GM19193 (cell line): Measurements from ENCODE around the gene PNLIPRP1.

Source experiments
- POLR2A ChIP-seq: IDR thresholded peaks from 4 replicates; pipeline ENCODE4 v1.6.1; 2011; ENCODE audit not compliant: insufficient read depth, insufficient read length; ENCODE audit errors: extremely low read depth

The PNLIPRP1 gene

DNA sequence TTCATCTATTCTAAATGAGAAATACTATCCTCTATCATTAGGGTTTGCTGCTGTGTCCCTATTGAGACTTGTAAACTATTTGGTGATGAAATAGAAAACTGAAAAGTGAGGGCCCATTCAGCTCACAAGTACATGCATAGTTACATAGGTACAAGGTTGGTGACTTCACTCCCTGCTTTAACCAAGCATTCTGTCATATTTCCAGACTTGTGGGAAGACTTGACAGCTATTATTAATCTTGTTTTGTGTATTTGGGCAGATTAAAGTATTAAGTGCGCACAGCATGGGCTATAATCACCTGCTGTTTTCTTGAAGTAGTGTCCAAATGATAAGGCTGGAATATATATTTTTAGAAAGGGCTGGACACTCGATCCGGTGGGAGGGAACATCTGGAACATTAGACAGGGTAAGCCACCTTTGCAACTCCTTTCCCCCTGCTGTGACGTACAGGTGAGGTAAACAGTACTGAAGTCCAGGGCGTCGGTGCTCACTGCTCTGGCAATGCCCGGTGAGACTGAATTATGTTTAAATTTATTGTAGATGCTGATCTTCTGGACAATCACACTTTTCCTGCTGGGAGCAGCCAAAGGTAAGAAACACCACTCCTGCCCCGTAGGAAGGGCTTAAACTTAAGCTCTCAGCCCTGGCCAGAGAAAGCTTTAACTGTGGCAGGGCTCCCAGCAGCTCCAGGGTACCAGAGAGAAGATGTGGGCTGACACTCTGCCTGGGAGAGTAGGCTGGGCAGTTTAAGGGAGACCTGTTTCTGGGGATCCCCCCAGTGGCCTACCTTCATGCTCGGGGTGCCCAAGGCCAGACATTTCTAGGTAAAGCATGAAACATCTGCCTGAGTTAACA is at the start of gene PNLIPRP1:
PNLIPRP1 (plus strand) TSS at position 370 of the 855 bp plus-strand sequence; CDS start at position 541, 171 bp downstream.
- no peak for TF ChIP-seq POLR2A

DNA sequence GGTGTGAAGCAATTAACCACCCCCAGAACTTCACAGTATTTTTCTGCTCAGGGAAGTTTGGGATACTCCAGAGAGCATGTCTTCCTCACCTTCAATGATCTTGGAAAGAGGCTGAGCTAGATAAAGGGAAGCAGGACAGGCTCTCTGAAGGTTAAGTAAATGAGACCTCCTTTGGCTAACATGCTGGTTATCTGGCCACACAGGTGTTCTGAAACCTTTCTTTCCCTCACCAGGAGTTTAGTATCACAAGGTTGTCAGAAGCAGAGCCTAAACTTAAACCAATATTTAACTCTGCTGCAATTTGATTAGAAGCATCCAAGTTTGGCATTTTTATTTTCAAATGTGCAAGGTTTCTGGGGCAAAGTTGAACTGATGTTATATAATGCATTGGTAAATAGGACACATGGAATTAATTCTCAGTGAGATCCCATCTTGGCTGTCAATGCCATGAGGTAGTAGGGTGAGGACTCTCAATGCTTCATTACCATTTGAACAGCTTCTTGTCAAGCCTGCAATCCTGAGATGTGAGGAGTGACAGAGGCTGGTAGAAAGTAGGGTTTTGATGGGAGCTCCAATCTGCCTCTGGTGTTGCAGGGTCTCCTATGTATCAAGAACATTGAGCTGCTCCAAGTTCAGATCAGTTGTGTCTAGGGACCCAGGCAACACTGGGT is 48.6 kb upstream of the PNLIPRP1 start:
- TF ChIP-seq POLR2A, result no peak

DNA sequence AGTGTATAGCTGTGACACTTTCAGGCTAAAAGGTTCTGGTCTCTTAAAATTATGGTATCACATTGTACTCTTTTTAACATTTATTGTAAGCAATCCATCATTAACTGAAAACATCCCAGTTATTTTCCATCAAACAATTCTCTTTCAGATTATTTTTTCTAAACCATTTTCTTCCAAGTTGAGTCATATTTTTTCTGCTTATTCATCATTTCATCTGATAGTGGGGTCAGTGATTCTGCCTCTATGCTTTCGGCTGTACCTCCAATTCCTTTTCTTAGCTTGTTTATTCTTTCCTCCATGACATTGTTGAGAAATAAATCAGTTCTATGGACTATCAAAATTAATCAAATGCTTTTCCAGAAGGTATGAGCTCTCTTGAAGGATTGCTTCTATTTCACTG is 45.6 kb upstream of the PNLIPRP1 start:
- no peak for TF ChIP-seq POLR2A

DNA sequence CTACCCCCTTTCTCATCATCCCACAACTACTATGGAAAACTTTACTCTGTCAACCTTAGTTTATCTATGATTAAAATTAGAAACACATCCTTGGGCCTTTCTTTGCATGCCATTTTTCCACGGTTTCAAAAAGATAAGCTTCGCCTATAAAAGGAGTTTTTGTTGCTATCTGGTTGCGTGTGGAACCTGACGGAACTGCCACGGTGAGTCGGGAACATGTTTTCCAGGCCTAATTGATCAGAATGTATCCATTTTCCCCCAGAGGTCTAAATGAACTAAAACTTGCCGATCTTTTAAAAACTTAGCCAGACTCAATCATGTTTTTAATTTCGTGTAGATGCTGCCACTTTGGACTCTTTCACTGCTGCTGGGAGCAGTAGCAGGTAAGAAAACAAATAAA is 45.0 kb upstream of the PNLIPRP1 start, which contains the start of gene PNLIP:
PNLIP (plus strand) TSS at position 176 of the 400 bp plus-strand sequence; CDS start at position 338, 162 bp downstream.
- no peak for TF ChIP-seq POLR2A

DNA sequence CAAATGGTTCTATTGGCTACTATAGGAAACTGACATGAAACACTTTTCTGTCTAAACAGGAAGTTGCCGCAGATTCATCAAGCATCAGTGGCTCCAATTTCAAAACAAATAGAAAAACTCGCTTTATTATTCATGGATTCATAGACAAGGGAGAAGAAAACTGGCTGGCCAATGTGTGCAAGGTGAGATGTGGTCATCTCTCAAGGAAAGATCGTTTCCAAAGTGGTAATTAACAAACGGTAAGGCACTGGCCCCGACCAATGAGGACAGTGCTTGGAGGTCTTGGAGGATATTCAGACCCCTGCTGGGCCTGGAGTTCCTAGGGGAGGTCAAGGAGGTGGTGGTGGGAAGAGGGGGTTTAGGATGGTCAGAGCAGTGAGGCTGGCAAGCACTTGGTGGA is 42.5 kb upstream of the PNLIPRP1 start:
- no peak for TF ChIP-seq POLR2A

DNA sequence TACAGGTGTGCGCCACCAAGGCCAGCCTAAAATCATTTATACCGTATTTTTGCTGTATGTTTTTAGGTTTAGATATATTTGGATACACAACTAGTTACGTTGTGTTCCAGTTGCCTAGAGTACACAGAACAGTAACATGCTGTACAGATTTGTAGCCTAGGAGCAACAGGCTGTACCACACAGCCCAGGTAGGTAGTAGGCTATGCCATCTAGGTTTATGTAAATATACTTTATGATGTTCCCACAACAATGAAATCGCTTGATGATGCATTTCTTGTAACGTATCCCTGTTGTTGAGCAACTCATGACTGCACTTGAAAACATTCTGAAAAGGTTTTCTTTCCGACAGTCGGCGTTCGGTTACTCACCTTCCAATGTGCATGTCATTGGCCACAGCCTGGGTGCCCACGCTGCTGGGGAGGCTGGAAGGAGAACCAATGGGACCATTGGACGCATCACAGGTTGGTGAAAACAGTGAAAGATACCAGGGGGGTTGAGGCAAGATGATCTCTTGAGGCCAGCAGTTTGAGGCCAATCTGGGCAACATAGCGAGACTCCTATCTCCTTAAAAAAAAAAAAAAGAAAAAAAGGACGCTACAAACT is 37.3 kb upstream of the PNLIPRP1 start:
- TF ChIP-seq POLR2A, result no peak

DNA sequence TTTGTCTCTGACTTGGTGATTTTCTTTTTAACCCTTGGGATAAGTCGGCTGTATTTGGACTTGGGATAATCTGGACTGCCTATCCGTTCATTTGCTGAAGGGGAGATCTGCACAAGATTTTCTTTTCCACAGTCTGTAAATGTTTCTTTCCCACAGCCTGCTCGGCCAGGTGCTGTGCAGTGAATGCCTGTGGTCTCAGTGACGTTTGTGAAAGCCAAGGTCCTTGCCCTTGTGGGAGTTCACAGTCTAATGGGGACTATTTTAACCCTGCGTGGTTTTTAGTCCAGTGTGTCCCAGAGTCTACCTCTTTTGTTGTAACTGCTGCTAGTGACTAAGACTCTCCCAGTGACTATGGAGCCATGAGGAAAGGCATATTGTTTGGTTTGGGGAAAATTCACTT is 36.1 kb upstream of the PNLIPRP1 start:
- TF ChIP-seq POLR2A, result no peak

DNA sequence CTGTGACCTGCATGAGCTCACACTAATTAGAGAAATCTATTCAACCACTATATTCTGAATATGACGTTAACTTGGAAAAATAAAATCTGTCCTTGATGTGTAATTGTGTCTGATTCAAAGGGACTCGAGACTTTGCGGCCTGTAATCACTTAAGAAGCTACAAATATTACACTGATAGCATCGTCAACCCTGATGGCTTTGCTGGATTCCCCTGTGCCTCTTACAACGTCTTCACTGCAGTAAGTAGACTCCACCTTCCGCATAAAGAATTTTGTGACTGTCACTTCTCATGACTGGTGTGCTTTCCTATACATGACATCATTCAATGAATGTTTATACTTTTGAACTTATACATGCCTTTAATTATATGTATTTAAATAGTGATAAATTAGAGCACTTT is 34.9 kb upstream of the PNLIPRP1 start:
- TF ChIP-seq POLR2A, result no peak

DNA sequence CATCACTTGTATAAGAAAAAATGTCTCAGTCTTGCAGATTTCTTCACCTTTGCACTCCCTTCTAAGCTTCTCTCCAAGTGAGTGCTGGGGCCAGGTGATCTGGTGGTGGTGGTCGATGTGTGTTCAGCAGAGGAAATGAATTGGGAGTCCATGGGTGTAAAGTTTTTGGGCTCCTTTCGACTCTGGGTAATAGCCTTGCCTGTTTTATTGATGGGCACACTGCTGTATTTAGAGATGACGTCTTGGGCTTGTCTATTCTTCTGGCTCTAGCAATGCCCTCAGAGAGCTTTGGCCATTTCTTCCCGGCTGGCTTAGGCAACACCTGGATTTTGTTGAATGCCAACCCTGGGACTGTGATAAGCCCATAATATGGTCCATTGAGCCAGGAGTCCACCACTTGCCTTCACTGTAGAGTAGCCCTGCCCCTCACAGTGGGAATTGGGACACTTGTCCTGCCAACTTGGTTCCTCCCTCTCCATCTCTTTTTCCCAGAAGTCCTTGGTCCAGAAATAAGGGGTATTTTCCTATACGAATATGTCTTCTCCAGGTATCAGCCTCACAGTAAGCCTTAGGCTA is 33.4 kb upstream of the PNLIPRP1 start:
- no peak for TF ChIP-seq POLR2A

DNA sequence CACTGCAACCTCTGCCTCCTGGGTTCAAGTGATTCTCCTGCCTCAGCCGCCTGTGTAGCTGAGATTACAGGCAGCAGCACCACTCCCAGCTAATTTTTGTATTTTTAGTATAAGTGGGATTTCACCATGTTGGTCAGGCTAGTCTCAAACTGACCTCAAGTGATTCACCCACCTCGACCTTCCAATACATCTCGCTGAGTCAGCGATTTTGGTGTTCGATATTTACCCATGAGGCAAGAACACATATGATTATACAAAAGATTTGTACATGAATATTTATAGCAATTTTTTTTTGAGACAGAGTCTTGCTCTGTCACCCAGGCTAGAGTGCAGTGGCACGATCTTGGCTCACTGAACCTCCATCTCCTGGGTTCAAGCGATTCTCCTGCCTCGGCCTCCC is 25.2 kb upstream of the PNLIPRP1 start:
- TF ChIP-seq POLR2A, result no peak

DNA sequence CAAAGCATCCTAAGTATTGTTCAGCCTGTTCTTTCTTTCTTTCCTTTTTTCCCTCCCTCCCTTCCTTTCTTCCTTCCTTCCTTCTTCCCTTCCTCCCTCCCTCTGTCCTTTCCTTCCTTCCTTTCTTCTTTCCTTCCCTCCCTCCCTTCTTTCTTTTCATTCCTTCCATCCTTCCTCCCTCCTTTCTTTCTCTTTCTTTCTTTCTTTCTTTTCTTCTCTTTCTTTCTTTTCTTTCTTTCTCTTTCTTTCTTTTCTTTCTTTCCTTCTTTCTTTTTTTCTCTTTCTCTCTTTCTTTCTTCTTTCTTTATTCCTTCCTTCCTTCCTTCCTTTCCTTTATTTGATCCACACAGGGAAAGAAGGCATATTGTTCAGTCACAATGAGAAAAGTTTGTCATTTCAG is 23.8 kb upstream of the PNLIPRP1 start:
- TF ChIP-seq POLR2A, result no peak

DNA sequence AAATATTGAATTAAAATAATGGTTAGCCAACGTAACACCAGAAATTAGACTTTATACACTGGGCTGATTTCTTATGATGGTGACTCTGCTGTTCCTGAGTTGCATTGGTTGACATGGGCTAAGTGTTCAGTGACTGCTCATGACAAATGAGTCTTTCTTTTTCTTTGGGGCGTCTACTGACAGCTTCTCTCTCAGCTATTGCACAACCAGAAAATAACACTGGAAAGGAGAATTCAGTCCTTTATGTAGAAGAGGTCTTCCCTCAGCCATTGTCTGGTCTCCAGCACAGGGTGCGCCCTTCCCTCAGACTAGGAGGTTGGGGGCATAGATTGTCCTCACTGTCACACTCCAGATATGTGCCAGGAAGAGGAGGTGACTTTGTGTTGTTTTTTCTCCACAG is 23.4 kb upstream of the PNLIPRP1 start:
- TF ChIP-seq POLR2A, result no peak

DNA sequence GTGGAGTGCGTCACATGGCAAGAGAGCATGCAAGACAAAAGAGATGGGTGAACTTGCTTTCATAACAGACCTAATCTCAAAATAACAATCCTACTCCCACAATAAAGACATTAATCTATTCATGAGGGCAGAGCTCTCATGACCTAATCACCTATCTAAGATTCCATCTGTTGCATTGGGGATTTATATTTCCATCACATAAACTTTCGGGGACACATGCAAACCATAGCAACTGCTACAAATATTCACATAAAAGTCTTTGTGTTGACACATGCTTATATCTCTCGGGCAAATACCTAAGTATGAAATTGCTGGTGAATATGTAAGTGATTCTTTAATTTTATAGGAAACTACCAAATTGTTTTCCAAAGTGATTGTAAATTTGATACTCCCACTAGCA is 16.0 kb upstream of the PNLIPRP1 start:
- TF ChIP-seq POLR2A, result no peak

DNA sequence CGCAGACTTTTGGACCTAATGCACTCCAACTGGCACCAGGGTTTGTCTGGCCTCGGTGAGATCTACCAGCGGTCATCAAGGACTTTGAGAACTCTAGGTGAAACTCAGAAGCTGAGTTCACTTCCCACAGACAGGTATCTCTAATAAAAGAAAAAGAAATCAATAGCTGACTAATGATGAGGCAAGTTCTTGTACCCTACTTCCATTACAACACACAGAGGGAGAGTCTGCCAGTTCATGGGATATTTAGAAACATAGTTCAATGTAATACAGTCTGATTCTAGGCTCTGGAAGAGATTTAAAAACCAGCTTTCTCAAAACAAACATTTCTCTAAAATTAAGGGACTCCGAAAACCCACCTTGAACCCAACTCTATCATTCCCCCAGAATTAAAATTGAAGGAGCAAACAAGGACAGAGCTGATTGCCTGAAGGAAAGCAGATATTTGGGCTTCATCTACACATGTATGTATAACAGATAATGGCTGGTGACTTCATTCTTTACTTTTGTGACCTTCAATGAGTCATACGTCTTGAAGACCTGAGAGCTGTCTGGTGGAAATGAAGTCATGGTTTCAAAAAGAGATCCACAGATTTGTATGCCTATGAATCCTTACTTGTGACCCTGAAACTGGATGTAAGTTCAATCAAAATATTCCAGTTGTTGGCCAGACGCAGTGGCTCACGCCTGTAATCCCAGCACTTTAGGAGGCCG is 2.7 kb upstream of the PNLIPRP1 start:
- TF ChIP-seq POLR2A, result no peak

DNA sequence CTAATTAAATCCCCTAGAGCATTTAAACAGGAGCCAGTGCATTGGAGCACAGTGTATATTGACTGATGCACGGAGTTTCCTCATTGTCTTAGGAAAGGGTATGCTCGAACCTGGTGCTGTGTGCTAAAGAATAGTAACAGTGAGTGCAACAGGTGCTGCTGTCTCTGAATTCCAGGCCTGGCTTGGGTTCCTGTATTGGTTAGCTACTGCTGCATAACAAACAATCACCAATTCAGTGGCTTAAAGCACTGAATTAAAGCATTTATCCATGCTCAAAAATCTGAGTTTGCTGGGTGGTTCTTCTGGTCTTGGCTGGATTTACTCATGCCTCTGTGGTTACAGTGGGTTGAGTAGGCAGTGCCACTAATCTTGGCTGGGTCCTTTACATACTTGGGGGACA is 1.8 kb upstream of the PNLIPRP1 start:
- no peak for TF ChIP-seq POLR2A
